ENCODE measurements around the gene LMO7. TPM values are rescaled to one million over a fixed set of nuclear protein-coding genes. Genes with fewer than 3 reads are reported as not detected.

The LMO7 gene
- total and polyA plus RNA-seq, 2 donors from 2014 or later = 44.0 to 138 TPM

GRCh38 chr13:75864718-75865117, 228.6 kb downstream of the LMO7 start:
- DNase-seq (no peak), FAIRE-seq (no peak)
- no peak overlapping the region for H3K9ac ChIP-seq (ENCODE audit: low read length in 3 of 3)
- intact Hi-C loops (cut with DNase I) = no loop called here
- no peaks in the 10 kb centered on the region for H3K36me3 ChIP-seq (ENCODE audit: control insufficient read depth in 2 of 3, insufficient read depth in 3 of 3, low read length in 3 of 3)
- H3K27me3 ChIP-seq (ENCODE audit: control insufficient read depth, insufficient read depth, low read length) = no peaks in the 10 kb centered on the region
- H3K27ac ChIP-seq (ENCODE audit: low read depth in 2 of 2, low read length in 2 of 2) = no peak overlapping the region
- no peak for TF ChIP-seq CTCF (IDR thresholded peaks at IDR 0.05; ENCODE audit: borderline replicate concordance, extremely low read depth, insufficient read depth)
- H3K9me3 ChIP-seq (ENCODE audit: control insufficient read depth in 2 of 3, insufficient read depth in 1 of 3, low read length in 3 of 3) = no peaks in the 10 kb centered on the region
- no peak overlapping the region for H3K4me3 ChIP-seq (ENCODE audit: low read length in 3 of 3)
- no peaks in the 10 kb centered on the region for H3K4me1 ChIP-seq (ENCODE audit: control insufficient read depth in 2 of 3, insufficient read depth in 2 of 3, low read depth in 1 of 3, low read length in 3 of 3)

GRCh38 chr13:75867379-75868117, 231.4 kb downstream of the LMO7 start:
- DNase-seq = no peak
- no peak for FAIRE-seq
- H3K9me3 ChIP-seq (ENCODE audit: control insufficient read depth in 2 of 3, insufficient read depth in 1 of 3, low read length in 3 of 3) = no peaks in the 10 kb centered on the region
- H3K4me3 ChIP-seq (ENCODE audit: low read length in 3 of 3) = no peak overlapping the region
- H3K27me3 ChIP-seq (ENCODE audit: control insufficient read depth, insufficient read depth, low read length) = no peaks in the 10 kb centered on the region
- no peak overlapping the region for H3K27ac ChIP-seq (ENCODE audit: low read depth in 2 of 2, low read length in 2 of 2)
- no peak for TF ChIP-seq CTCF (IDR thresholded peaks at IDR 0.05; ENCODE audit: borderline replicate concordance, extremely low read depth, insufficient read depth)
- no peak overlapping the region for H3K9ac ChIP-seq (ENCODE audit: low read length in 3 of 3)
- intact Hi-C loops (cut with DNase I) = no loop called here
- no peaks in the 10 kb centered on the region for H3K4me1 ChIP-seq (ENCODE audit: control insufficient read depth in 2 of 3, insufficient read depth in 2 of 3, low read depth in 1 of 3, low read length in 3 of 3)
- H3K36me3 ChIP-seq (ENCODE audit: control insufficient read depth in 2 of 3, insufficient read depth in 3 of 3, low read length in 3 of 3) = no peaks in the 10 kb centered on the region

GRCh38 chr13:75869981-75870380, 233.9 kb downstream of the LMO7 start:
- Histone ChIP-seq H3K9ac (ENCODE audit: low read length in 3 of 3) (no peak overlapping the region), H3K27ac (ENCODE audit: low read depth in 2 of 2, low read length in 2 of 2) (no peak overlapping the region), H3K36me3 (ENCODE audit: control insufficient read depth in 2 of 3, insufficient read depth in 3 of 3, low read length in 3 of 3) (no peaks in the 10 kb centered on the region), H3K27me3 (ENCODE audit: control insufficient read depth, insufficient read depth, low read length) (no peaks in the 10 kb centered on the region), H3K4me3 (ENCODE audit: low read length in 3 of 3) (no peak overlapping the region), H3K9me3 (ENCODE audit: control insufficient read depth in 2 of 3, insufficient read depth in 1 of 3, low read length in 3 of 3) (no peaks in the 10 kb centered on the region), H3K4me1 (ENCODE audit: control insufficient read depth in 2 of 3, insufficient read depth in 2 of 3, low read depth in 1 of 3, low read length in 3 of 3) (no peaks in the 10 kb centered on the region)
- no peak for TF ChIP-seq CTCF (IDR thresholded peaks at IDR 0.05; ENCODE audit: borderline replicate concordance, extremely low read depth, insufficient read depth)
- DNase-seq = no peak
- intact Hi-C loops (cut with DNase I) = no loop called here
- FAIRE-seq = no peak
